Measurements from ENCODE around the gene IFNL4. TPM values are rescaled to one million over a fixed set of nuclear protein-coding genes. Genes with fewer than 3 reads are reported as not detected.
"Not testable (repeated sequence)": the region's sequence is repeated elsewhere in the genome, so short reads cannot be mapped to it uniquely, and the experiment has no call there.

The IFNL4 gene
- total RNA-seq, 1 donor from 2014 or later = not detected

DNA sequence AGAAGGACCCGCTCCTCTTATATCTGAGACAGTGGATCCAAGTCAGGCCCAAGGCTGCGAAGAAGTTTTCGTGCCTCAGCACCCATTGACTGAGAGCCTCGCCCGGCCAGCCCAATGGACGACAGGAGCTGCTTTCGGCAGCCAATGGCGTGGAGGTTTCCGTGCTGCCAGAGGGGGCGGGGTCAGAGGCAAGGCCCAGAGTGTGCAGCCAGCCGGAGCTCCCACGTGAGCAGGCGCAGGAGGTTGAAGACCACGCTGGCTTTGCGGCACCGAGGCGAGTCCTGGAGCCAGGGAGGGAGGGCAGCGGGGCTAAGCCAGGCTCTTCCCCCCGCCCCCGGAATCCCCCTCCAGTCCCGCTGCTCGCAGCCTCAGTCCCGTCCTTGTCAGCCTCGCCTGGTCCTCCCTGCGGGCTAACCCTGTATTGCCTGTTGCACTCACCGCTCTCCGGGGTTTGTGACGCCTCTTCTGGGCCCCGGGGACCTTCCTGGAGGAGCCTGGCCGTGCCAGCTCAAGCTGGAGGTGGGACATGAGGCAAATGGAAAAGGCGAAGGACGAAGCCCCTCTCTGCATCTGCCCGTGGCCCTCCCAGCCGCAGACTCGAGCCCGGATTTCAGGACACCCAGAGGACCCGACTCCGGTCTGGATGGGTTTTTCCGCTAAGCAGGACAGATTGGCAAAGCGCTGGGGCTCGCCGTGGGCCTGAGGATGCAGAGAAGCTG lies 1.5 kb downstream of the IFNL4 start:
- FAIRE-seq (no peak), DNase-seq (ENCODE audit: low read depth) (no peak)
- Histone ChIP-seq H4K20me1 (ENCODE audit: insufficient read depth, low read length) (no peaks in the 10 kb centered on the region), H2AFZ (ENCODE audit: low read depth, low read length) (peak overlapping the region; percentile 26), H3K36me3 (ENCODE audit: insufficient read depth, low read length) (no peaks in the 10 kb centered on the region), H3K79me2 (ENCODE audit: insufficient read depth, low read length) (no peaks in the 10 kb centered on the region), H3K27me3 (ENCODE audit: insufficient read depth, low read length) (peaks cover 30% of the 10 kb centered on the region), H3K4me2 (ENCODE audit: low read length) (no peak overlapping the region), H3K4me1 (ENCODE audit: insufficient read depth, low read length) (no peaks in the 10 kb centered on the region), H3K9ac (ENCODE audit: low read length) (no peak overlapping the region), H3K9me3 (ENCODE audit: insufficient read depth, low read depth, low read length) (no peaks in the 10 kb centered on the region), H3K4me3 (ENCODE audit: insufficient read depth, low read depth, low read length) (no peak overlapping the region), H3K27ac (ENCODE audit: low read depth, low read length) (no peak overlapping the region)
- TF ChIP-seq, protein P1, sequence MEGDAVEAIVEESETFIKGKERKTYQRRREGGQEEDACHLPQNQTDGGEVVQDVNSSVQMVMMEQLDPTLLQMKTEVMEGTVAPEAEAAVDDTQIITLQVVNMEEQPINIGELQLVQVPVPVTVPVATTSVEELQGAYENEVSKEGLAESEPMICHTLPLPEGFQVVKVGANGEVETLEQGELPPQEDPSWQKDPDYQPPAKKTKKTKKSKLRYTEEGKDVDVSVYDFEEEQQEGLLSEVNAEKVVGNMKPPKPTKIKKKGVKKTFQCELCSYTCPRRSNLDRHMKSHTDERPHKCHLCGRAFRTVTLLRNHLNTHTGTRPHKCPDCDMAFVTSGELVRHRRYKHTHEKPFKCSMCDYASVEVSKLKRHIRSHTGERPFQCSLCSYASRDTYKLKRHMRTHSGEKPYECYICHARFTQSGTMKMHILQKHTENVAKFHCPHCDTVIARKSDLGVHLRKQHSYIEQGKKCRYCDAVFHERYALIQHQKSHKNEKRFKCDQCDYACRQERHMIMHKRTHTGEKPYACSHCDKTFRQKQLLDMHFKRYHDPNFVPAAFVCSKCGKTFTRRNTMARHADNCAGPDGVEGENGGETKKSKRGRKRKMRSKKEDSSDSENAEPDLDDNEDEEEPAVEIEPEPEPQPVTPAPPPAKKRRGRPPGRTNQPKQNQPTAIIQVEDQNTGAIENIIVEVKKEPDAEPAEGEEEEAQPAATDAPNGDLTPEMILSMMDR (IDR thresholded peaks at IDR 0.05; ENCODE audit: insufficient read depth, low read depth, low read length) = no peak
- no peak for TF ChIP-seq EZH2 (IDR thresholded peaks at IDR 0.05; ENCODE audit: insufficient read depth, low read length)
- H3K36me3 Mint-ChIP-seq (ENCODE audit: low read depth, unreplicated experiment) = no peaks in the 10 kb centered on the region
- no peaks in the 10 kb centered on the region for H3K9me3 Mint-ChIP-seq (ENCODE audit: unreplicated experiment)
- peaks cover 43% of the 10 kb centered on the region for H3K27me3 Mint-ChIP-seq (ENCODE audit: low read depth, unreplicated experiment)
- no peak overlapping the region for H3K4me3 Mint-ChIP-seq (ENCODE audit: unreplicated experiment)
- no peak overlapping the region for H3K27ac Mint-ChIP-seq (ENCODE audit: unreplicated experiment)
- no peaks in the 10 kb centered on the region for H3K4me1 Mint-ChIP-seq (ENCODE audit: low read depth, unreplicated experiment)

DNA sequence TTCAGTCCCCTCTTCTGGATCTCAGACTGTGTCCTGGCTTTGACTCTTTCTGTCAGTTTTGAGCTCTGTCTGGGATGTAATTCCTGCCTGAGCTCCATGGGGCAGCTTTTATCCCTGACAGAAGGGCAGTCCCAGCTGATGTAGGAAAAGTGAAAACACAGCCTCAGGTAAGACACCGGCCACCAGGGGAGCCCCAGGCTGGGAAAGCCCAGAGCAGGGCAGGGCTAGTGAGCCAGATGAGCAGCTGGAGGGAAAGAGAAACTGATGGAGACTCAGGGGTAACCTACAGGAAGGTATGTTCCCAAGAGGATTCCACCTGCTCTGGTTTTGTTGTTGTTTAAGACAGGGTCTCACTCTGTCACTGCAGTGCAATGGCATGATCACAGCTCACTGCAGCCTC lies 3.5 kb downstream of the IFNL4 start:
- H3K4me2 ChIP-seq (ENCODE audit: low read length); H3K36me3 Mint-ChIP-seq (ENCODE audit: low read depth, unreplicated experiment); H3K36me3 ChIP-seq (ENCODE audit: insufficient read depth, low read length); H3K27ac Mint-ChIP-seq (ENCODE audit: unreplicated experiment); H3K4me3 ChIP-seq (ENCODE audit: insufficient read depth, low read depth, low read length); H3K9me3 ChIP-seq (ENCODE audit: insufficient read depth, low read depth, low read length); H3K9ac ChIP-seq (ENCODE audit: low read length); H2AFZ ChIP-seq (ENCODE audit: low read depth, low read length); H3K4me3 Mint-ChIP-seq (ENCODE audit: unreplicated experiment); H3K27ac ChIP-seq (ENCODE audit: low read depth, low read length); FAIRE-seq; H3K4me1 ChIP-seq (ENCODE audit: insufficient read depth, low read length); H4K20me1 ChIP-seq (ENCODE audit: insufficient read depth, low read length); H3K9me3 Mint-ChIP-seq (ENCODE audit: unreplicated experiment); DNase-seq (ENCODE audit: low read depth); H3K79me2 ChIP-seq (ENCODE audit: insufficient read depth, low read length); H3K4me1 Mint-ChIP-seq (ENCODE audit: low read depth, unreplicated experiment): not testable (repeated sequence)
- H3K27me3 Mint-ChIP-seq (ENCODE audit: low read depth, unreplicated experiment) = peaks cover 39% of the 10 kb centered on the region
- peaks cover 23% of the 10 kb centered on the region for H3K27me3 ChIP-seq (ENCODE audit: insufficient read depth, low read length)

DNA sequence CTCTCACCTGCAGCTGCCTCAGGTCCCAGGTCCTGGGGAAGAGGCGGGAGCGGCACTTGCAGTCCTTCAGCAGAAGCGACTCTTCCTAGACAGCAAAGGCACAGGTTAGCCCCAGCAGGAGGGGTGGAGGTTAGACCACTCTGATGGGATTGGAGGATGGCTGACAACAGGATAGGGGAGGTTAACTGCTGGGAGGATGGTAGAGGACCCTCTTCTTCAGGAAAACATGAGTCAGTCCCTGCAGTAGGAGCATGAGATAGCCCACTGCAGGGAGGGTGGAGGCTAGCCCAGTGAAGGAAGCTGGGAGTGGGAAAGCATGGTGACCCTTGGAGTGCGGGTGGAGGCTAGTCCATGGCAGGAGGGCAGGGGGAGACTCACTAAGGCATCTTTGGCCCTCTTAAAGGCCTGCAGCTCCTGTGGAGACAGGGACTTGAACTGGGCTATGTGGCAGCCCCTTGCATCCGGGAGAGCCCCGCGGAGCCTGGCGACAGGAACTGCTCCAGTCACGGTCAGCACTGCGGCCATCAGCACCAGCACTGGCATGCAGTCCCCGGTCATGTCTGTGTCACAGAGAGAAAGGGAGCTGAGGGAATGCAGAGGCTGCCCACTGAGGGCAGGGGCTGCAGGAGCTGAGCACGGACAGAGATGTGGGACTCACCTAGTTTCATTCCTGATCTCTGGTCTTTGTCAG lies 4.1 kb downstream of the IFNL4 start, which contains the start of gene IFNL3:
TSS of gene IFNL3 (minus strand) at position 597 of the 691 bp plus-strand sequence. CDS start at position 558, 39 bp downstream.
- H3K36me3 ChIP-seq (ENCODE audit: insufficient read depth, low read length); H3K36me3 Mint-ChIP-seq (ENCODE audit: low read depth, unreplicated experiment); H3K9ac ChIP-seq (ENCODE audit: low read length); H4K20me1 ChIP-seq (ENCODE audit: insufficient read depth, low read length); H3K27ac ChIP-seq (ENCODE audit: low read depth, low read length); H2AFZ ChIP-seq (ENCODE audit: low read depth, low read length); H3K4me1 Mint-ChIP-seq (ENCODE audit: low read depth, unreplicated experiment); H3K9me3 ChIP-seq (ENCODE audit: insufficient read depth, low read depth, low read length); H3K27ac Mint-ChIP-seq (ENCODE audit: unreplicated experiment); DNase-seq (ENCODE audit: low read depth); H3K4me2 ChIP-seq (ENCODE audit: low read length); H3K9me3 Mint-ChIP-seq (ENCODE audit: unreplicated experiment); H3K4me1 ChIP-seq (ENCODE audit: insufficient read depth, low read length); H3K4me3 ChIP-seq (ENCODE audit: insufficient read depth, low read depth, low read length); H3K79me2 ChIP-seq (ENCODE audit: insufficient read depth, low read length); H3K4me3 Mint-ChIP-seq (ENCODE audit: unreplicated experiment): not testable (repeated sequence)
- H3K27me3 Mint-ChIP-seq (ENCODE audit: low read depth, unreplicated experiment) = peaks cover 39% of the 10 kb centered on the region
- FAIRE-seq = peak; percentile 58
- H3K27me3 ChIP-seq (ENCODE audit: insufficient read depth, low read length) = peaks cover 19% of the 10 kb centered on the region

DNA sequence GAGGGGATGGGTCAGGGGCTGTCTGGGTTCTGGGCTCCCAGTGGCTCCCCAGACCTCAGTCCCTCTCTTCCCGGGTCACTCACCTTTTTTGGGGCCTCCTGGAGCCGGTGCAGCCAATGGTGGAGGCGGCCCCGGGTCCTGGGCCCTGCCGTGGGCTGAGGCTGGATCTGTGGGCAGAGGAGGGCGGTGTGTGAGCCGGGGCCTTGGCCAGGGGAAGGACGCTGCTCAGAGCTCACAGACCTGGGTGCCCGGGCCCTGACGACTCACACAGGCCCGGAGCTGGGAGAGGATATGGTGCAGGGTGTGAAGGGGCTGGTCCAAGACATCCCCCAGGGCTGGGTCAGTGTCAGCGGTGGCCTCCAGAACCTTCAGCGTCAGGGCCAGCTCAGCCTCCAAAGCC lies 4.9 kb downstream of the IFNL4 start:
- H4K20me1 ChIP-seq (ENCODE audit: insufficient read depth, low read length); H3K36me3 Mint-ChIP-seq (ENCODE audit: low read depth, unreplicated experiment); H3K4me1 ChIP-seq (ENCODE audit: insufficient read depth, low read length); H3K9me3 Mint-ChIP-seq (ENCODE audit: unreplicated experiment); H2AFZ ChIP-seq (ENCODE audit: low read depth, low read length); H3K4me1 Mint-ChIP-seq (ENCODE audit: low read depth, unreplicated experiment); H3K79me2 ChIP-seq (ENCODE audit: insufficient read depth, low read length); FAIRE-seq; H3K4me3 Mint-ChIP-seq (ENCODE audit: unreplicated experiment); H3K36me3 ChIP-seq (ENCODE audit: insufficient read depth, low read length); H3K9ac ChIP-seq (ENCODE audit: low read length); H3K27ac Mint-ChIP-seq (ENCODE audit: unreplicated experiment); H3K9me3 ChIP-seq (ENCODE audit: insufficient read depth, low read depth, low read length); H3K4me2 ChIP-seq (ENCODE audit: low read length); DNase-seq (ENCODE audit: low read depth); H3K4me3 ChIP-seq (ENCODE audit: insufficient read depth, low read depth, low read length); H3K27ac ChIP-seq (ENCODE audit: low read depth, low read length): not testable (repeated sequence)
- H3K27me3 Mint-ChIP-seq (ENCODE audit: low read depth, unreplicated experiment) = peaks cover 34% of the 10 kb centered on the region
- H3K27me3 ChIP-seq (ENCODE audit: insufficient read depth, low read length) = peaks cover 14% of the 10 kb centered on the region

Measured in astrocyte (in vitro differentiated cells and primary cell).